ENCODE results near the gene POR. TPM values are rescaled to one million over a fixed set of nuclear protein-coding genes. Genes with fewer than 3 reads are reported as not detected.

POR gene
- total and polyA plus RNA-seq, 2 of the 13 experiments (the other 11 are each of a cell fraction or from before 2014, with no cell fraction given), result 145 to 266 TPM

- TF ChIP-seq ZC3H4 (CRISPR knock-in tag; IDR thresholded peaks at IDR 0.05; ENCODE audit: borderline replicate concordance), result no peak
- no peak for TF ChIP-seq MATR3 (CRISPR knock-in tag; IDR thresholded peaks at IDR 0.05)
- no peak for TF ChIP-seq PLRG1 (conservative IDR thresholded peaks at IDR 0.05)
- no peak for TF ChIP-seq NFIC (IDR thresholded peaks at IDR 0.05; ENCODE audit: low read length)
- TF ChIP-seq CENPX (CRISPR knock-in tag; IDR thresholded peaks at IDR 0.05), result no peak
- 0 out of 2 replicates have a peak, but pooled peaks have one; percentile 43 for TF ChIP-seq ZHX2 (IDR thresholded peaks at IDR 0.05; ENCODE audit: low read depth)
- 0 out of 2 replicates have a peak, but pooled peaks have one; percentile 69 for TF ChIP-seq ZHX2 (CRISPR knock-in tag; IDR thresholded peaks at IDR 0.05; ENCODE audit: borderline replicate concordance)
- TF ChIP-seq RERE (CRISPR knock-in tag; IDR thresholded peaks at IDR 0.05; ENCODE audit: low read depth), result no peak
- peak; percentile 76; the same call in 1 of the 2 replicates for TF ChIP-seq TAF1 (CRISPR knock-in tag; IDR thresholded peaks at IDR 0.05)
- TF ChIP-seq FOXC1 (CRISPR knock-in tag; IDR thresholded peaks at IDR 0.05; ENCODE audit: borderline replicate concordance), result peak; percentile 97
- TF ChIP-seq SIN3A (IDR thresholded peaks at IDR 0.05; ENCODE audit: borderline replicate concordance, low read depth, low read length), result peak; percentile 94; the same call in 1 of the 2 replicates
- TF ChIP-seq MED8 (CRISPR knock-in tag; IDR thresholded peaks at IDR 0.05; ENCODE audit: insufficient replicate concordance), result no peak
- TF ChIP-seq ZHX1 (CRISPR knock-in tag; IDR thresholded peaks at IDR 0.05; ENCODE audit: low read depth), result peak; percentile 87; the same call in 1 of the 2 replicates
- TF ChIP-seq HOXA9 (CRISPR knock-in tag; IDR thresholded peaks at IDR 0.05; ENCODE audit: borderline replicate concordance), result no peak
These were observed 36.0 kb upstream of the POR start, which contains the start of gene RHBDD2 (continued) for GRCh38 chr7:75878769-75879611.
